Measurements from ENCODE around the gene FGL2. TPM values are rescaled to one million over a fixed set of nuclear protein-coding genes. Genes with fewer than 3 reads are reported as not detected.

Gene FGL2
- total and polyA plus RNA-seq, 2 experiments from 2014 or later = not detected

DNA sequence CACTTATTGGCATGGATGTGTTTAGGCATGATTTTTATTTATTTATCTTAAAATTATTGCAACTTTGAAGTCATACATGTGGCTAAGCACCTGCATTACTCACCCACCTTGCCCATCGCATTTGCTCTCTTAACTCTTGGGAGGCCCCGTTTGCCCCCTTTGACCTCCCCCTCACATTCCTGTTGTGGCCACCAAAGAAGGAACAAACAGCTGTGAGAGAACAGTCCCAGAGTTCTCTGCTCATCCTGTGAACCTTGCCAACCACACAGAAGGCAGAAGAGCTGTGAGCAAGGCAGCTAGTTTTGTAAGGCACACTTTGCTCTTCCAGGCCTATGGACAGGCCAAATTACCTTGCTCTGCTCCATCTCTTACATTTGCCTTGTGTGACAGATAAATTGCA is 23.6 kb upstream of the FGL2 start:
- Mint-ChIP-seq H3K9me3 (peaks cover 17% of the 10 kb centered on the region), H3K27me3 (ENCODE audit: insufficient read depth, low read depth, poor library complexity) (peaks cover 3% of the 10 kb centered on the region), H3K27ac (no peak overlapping the region), H3K36me3 (ENCODE audit: low read depth) (peaks cover 15% of the 10 kb centered on the region), H3K4me1 (no peaks in the 10 kb centered on the region; the same call in 2 of the 3 replicates), H3K4me3 (no peak overlapping the region)
- ATAC-seq (no peak), DNase-seq (ENCODE audit: low spot score) (no peak)
- no peak overlapping the region for H2AFZ ChIP-seq
- 0 out of 2 replicates have a peak, but pooled peaks cover 3% of the 10 kb centered on the region for H3K4me1 ChIP-seq (ENCODE audit: insufficient read depth)
- H3K27me3 ChIP-seq (ENCODE audit: insufficient read depth) = no peaks in the 10 kb centered on the region
- peaks cover 5% of the 10 kb centered on the region; the same call in 1 of the 2 replicates for H3K9me2 ChIP-seq (ENCODE audit: insufficient read depth)
- no peaks in the 10 kb centered on the region; the same call in 1 of the 2 replicates for H3K36me3 ChIP-seq (ENCODE audit: insufficient read depth)
- H3K79me2 ChIP-seq (replicated peaks; ENCODE audit: insufficient read depth) = no peaks in the 10 kb centered on the region
- no peaks in the 10 kb centered on the region for H4K20me1 ChIP-seq (replicated peaks; ENCODE audit: insufficient read depth)
- TF ChIP-seq, protein P1, sequence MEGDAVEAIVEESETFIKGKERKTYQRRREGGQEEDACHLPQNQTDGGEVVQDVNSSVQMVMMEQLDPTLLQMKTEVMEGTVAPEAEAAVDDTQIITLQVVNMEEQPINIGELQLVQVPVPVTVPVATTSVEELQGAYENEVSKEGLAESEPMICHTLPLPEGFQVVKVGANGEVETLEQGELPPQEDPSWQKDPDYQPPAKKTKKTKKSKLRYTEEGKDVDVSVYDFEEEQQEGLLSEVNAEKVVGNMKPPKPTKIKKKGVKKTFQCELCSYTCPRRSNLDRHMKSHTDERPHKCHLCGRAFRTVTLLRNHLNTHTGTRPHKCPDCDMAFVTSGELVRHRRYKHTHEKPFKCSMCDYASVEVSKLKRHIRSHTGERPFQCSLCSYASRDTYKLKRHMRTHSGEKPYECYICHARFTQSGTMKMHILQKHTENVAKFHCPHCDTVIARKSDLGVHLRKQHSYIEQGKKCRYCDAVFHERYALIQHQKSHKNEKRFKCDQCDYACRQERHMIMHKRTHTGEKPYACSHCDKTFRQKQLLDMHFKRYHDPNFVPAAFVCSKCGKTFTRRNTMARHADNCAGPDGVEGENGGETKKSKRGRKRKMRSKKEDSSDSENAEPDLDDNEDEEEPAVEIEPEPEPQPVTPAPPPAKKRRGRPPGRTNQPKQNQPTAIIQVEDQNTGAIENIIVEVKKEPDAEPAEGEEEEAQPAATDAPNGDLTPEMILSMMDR (conservative IDR thresholded peaks at IDR 0.05; ENCODE audit: low read depth in 2 of 2) = no peak
- no peak for TF ChIP-seq ZNF114 (CRISPR knock-in tag; IDR thresholded peaks at IDR 0.05)
- H3K4me2 ChIP-seq = no peak overlapping the region
- H3F3A ChIP-seq (replicated peaks; ENCODE audit: low read depth) = no peaks in the 10 kb centered on the region
- no peak overlapping the region for H3K27ac ChIP-seq (ENCODE audit: low read depth)
- no peak overlapping the region for H3K4me3 ChIP-seq

DNA sequence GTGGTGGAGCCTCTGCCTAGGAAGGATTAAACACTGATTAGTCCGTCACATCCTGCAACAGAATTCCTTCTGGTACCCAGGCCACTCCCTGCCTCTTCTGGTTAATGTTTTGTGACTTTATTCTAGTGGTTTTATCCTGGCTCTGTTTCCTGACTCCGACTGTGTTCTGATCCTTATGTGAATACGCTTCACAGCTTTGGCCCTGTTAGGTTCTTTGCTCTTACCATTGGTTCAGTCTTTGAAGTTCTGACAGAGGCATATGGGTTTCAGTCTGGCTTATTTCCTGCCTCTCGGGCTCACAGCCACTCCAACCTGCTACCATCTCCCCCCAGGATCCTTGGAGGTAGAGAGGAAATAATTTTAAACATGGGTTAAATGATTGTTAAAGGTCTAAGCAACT is 23.2 kb upstream of the FGL2 start:
- Mint-ChIP-seq H3K27me3 (ENCODE audit: insufficient read depth, low read depth, poor library complexity) (peaks cover 3% of the 10 kb centered on the region), H3K4me1 (no peaks in the 10 kb centered on the region; the same call in 2 of the 3 replicates), H3K4me3 (no peak overlapping the region), H3K36me3 (ENCODE audit: low read depth) (peaks cover 15% of the 10 kb centered on the region), H3K27ac (no peak overlapping the region), H3K9me3 (peaks cover 17% of the 10 kb centered on the region)
- Histone ChIP-seq H3K36me3 (ENCODE audit: insufficient read depth) (no peaks in the 10 kb centered on the region; the same call in 1 of the 2 replicates), H3F3A (replicated peaks; ENCODE audit: low read depth) (no peaks in the 10 kb centered on the region), H3K27me3 (ENCODE audit: insufficient read depth) (no peaks in the 10 kb centered on the region), H3K27ac (ENCODE audit: low read depth) (no peak overlapping the region), H4K20me1 (replicated peaks; ENCODE audit: insufficient read depth) (no peaks in the 10 kb centered on the region), H3K9me2 (ENCODE audit: insufficient read depth) (peaks cover 5% of the 10 kb centered on the region; the same call in 1 of the 2 replicates), H3K79me2 (replicated peaks; ENCODE audit: insufficient read depth) (no peaks in the 10 kb centered on the region), H3K4me1 (ENCODE audit: insufficient read depth) (0 out of 2 replicates have a peak, but pooled peaks cover 3% of the 10 kb centered on the region), H2AFZ (no peak overlapping the region), H3K4me2 (no peak overlapping the region), H3K4me3 (no peak overlapping the region)
- DNase-seq (ENCODE audit: low spot score) = no peak
- ATAC-seq = no peak
- no peak for TF ChIP-seq CREB1 (CRISPR knock-in tag; IDR thresholded peaks at IDR 0.05; ENCODE audit: low read depth)
- TF ChIP-seq EZH2phosphoT487 (IDR thresholded peaks at IDR 0.05; ENCODE audit: unreplicated experiment) = no peak
- no peak for TF ChIP-seq ZNF114 (CRISPR knock-in tag; IDR thresholded peaks at IDR 0.05)
- TF ChIP-seq NANOG (IDR thresholded peaks at IDR 0.05; ENCODE audit: borderline replicate concordance) = no peak
- TF ChIP-seq, protein P2, sequence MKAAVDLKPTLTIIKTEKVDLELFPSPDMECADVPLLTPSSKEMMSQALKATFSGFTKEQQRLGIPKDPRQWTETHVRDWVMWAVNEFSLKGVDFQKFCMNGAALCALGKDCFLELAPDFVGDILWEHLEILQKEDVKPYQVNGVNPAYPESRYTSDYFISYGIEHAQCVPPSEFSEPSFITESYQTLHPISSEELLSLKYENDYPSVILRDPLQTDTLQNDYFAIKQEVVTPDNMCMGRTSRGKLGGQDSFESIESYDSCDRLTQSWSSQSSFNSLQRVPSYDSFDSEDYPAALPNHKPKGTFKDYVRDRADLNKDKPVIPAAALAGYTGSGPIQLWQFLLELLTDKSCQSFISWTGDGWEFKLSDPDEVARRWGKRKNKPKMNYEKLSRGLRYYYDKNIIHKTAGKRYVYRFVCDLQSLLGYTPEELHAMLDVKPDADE (IDR thresholded peaks at IDR 0.05) = no peak
- TF ChIP-seq POLR2AphosphoS5 (IDR thresholded peaks at IDR 0.05; ENCODE audit: low read depth) = no peak
- TF ChIP-seq, protein P3, sequence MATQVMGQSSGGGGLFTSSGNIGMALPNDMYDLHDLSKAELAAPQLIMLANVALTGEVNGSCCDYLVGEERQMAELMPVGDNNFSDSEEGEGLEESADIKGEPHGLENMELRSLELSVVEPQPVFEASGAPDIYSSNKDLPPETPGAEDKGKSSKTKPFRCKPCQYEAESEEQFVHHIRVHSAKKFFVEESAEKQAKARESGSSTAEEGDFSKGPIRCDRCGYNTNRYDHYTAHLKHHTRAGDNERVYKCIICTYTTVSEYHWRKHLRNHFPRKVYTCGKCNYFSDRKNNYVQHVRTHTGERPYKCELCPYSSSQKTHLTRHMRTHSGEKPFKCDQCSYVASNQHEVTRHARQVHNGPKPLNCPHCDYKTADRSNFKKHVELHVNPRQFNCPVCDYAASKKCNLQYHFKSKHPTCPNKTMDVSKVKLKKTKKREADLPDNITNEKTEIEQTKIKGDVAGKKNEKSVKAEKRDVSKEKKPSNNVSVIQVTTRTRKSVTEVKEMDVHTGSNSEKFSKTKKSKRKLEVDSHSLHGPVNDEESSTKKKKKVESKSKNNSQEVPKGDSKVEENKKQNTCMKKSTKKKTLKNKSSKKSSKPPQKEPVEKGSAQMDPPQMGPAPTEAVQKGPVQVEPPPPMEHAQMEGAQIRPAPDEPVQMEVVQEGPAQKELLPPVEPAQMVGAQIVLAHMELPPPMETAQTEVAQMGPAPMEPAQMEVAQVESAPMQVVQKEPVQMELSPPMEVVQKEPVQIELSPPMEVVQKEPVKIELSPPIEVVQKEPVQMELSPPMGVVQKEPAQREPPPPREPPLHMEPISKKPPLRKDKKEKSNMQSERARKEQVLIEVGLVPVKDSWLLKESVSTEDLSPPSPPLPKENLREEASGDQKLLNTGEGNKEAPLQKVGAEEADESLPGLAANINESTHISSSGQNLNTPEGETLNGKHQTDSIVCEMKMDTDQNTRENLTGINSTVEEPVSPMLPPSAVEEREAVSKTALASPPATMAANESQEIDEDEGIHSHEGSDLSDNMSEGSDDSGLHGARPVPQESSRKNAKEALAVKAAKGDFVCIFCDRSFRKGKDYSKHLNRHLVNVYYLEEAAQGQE (IDR thresholded peaks at IDR 0.05; ENCODE audit: unreplicated experiment) = no peak
- no peak for TF ChIP-seq ZNF331 (CRISPR knock-in tag; IDR thresholded peaks at IDR 0.05; ENCODE audit: low read depth)
- TF ChIP-seq JUNB (IDR thresholded peaks at IDR 0.05; ENCODE audit: unreplicated experiment) = no peak
- TF ChIP-seq STAT1 (IDR thresholded peaks at IDR 0.05; ENCODE audit: unreplicated experiment) = no peak
- no peak for TF ChIP-seq EZH2 (IDR thresholded peaks at IDR 0.05; ENCODE audit: low read depth, unreplicated experiment)

Measured in GM23338 (cell line).